SK-N-SH (cell line): ENCODE results near the gene UFC1. TPM values are rescaled to one million over a fixed set of nuclear protein-coding genes. Genes with fewer than 3 reads are reported as not detected.

ENCODE experiments used
- CTCF ChIA-PET: fragments of 300-600, 350-600 bp; formaldehyde crosslinking; extraction: SDS; loops from one replicate; lab custom pipeline; 2021; lab: Yijun Ruan, JAX
- POLR2A ChIA-PET: fragments of 350-600 bp; sonication (Branson Sonifier 250); formaldehyde crosslinking; extraction: SDS; loops from one replicate; lab custom pipeline; 2020; ENCODE audit warnings: antibody characterized with exemption, inconsistent platforms; lab: Yijun Ruan, JAX
- DNase-seq: peaks from one replicate; pipeline ENCODE4 v3.0.0; 2012
- H2AFZ ChIP-seq: fragments of 200-600 bp; sonication (generic); 2 replicates; pipeline ENCODE4 v1.8.1; 2016; ENCODE audit warnings: antibody characterized with exemption, mild to moderate bottlenecking, low read depth
- H3F3A ChIP-seq: fragments of 200-600 bp; sonication (generic); replicated peaks from 2 replicates; pipeline ENCODE3; 2016; ENCODE audit warnings: antibody characterized with exemption, mild to moderate bottlenecking; ENCODE audit not compliant: insufficient read depth
- H3K27ac ChIP-seq, 2 experiments: fragments of 200-500 bp in 1 of 2; fragments of 200-600 bp in 1 of 2; sonication (Bioruptor generic) in 1 of 2; sonication (generic), shearing (Covaris generic) in 1 of 2; 2 replicates each; pipeline versions ENCODE4 v1.5.1 to v1.6.1; 2014 to 2016; ENCODE audit warnings: low read depth in 2 of 2, inconsistent platforms in 1 of 2, low read length in 1 of 2, mild to moderate bottlenecking in 1 of 2, mixed read lengths in 1 of 2
- H3K27me3 ChIP-seq: fragments of 200-600 bp; sonication (generic), shearing (Covaris generic); 2 replicates; pipeline ENCODE4 v1.6.1; 2016; ENCODE audit warnings: mixed run types; ENCODE audit not compliant: insufficient read depth
- H3K36me3 ChIP-seq, 2 experiments: fragments of 200-500 bp in 1 of 2; fragments of 200-600 bp in 1 of 2; sonication (Bioruptor generic) in 1 of 2; sonication (generic) in 1 of 2; replicated peaks in 1 of 2; 2 replicates each; pipeline versions ENCODE3 to v1.5.1; 2014 to 2016; ENCODE audit warnings: low read length in 1 of 2, mild to moderate bottlenecking in 1 of 2; ENCODE audit not compliant: insufficient read depth in 2 of 2, control insufficient read depth in 1 of 2
- H3K4me1 ChIP-seq, 2 experiments: fragments of 200-500 bp in 1 of 2; fragments of 200-600 bp in 1 of 2; sonication (Bioruptor generic) in 1 of 2; sonication (generic), shearing (Covaris generic) in 1 of 2; 2 replicates each; pipeline versions ENCODE4 v1.5.1 to v1.6.1; 2014 to 2016; ENCODE audit warnings: low read depth in 1 of 2, low read length in 1 of 2, mixed run types in 1 of 2; ENCODE audit not compliant: insufficient read depth in 2 of 2, control insufficient read depth in 1 of 2
- H3K4me2 ChIP-seq: fragments of 200-600 bp; sonication (generic), shearing (Covaris generic); 2 replicates; pipeline ENCODE4 v1.6.1; 2017; ENCODE audit warnings: mixed run types
- H3K4me3 ChIP-seq, 2 experiments: fragments of 200-500 bp in 1 of 2; fragments of 200-600 bp in 1 of 2; sonication (Bioruptor generic) in 1 of 2; sonication (generic), shearing (Covaris generic) in 1 of 2; 2 replicates each; pipeline versions ENCODE4 v1.5.1 to v1.8.1; 2014 to 2016; ENCODE audit warnings: low read depth in 2 of 2, inconsistent platforms in 1 of 2, low read length in 1 of 2, mild to moderate bottlenecking in 1 of 2, mixed read lengths in 1 of 2, moderate library complexity in 1 of 2
- H3K79me2 ChIP-seq: fragments of 200-600 bp; sonication (generic); 2 replicates; pipeline ENCODE4 v1.8.1; 2017; ENCODE audit warnings: mild to moderate bottlenecking; ENCODE audit not compliant: insufficient read depth
- H3K9ac ChIP-seq: fragments of 200-600 bp; sonication (generic); 2 replicates; pipeline ENCODE4 v1.6.1; 2017; ENCODE audit warnings: mixed run types
- H3K9me2 ChIP-seq: fragments of 200-600 bp; sonication (generic); 2 replicates; pipeline ENCODE4 v1.6.1; 2017; ENCODE audit warnings: mixed run types
- H3K9me3 ChIP-seq: fragments of 200-600 bp; sonication (generic); 2 replicates; pipeline ENCODE4 v1.6.1; 2017; ENCODE audit warnings: mixed run types, mild to moderate bottlenecking, moderate library complexity
- H4K20me1 ChIP-seq: fragments of 200-600 bp; sonication (generic); 2 replicates; pipeline ENCODE4 v1.6.1; 2017; ENCODE audit warnings: mild to moderate bottlenecking, mixed run types; ENCODE audit not compliant: insufficient read depth
- CHD2 ChIP-seq: fragments of 150-350 bp; IDR thresholded peaks from 2 replicates; pipeline ENCODE4 v1.6.1; 2018; ENCODE audit warnings: low read length; ENCODE audit not compliant: partially characterized antibody
- CTCF ChIP-seq: fragments of 200-600 bp; sonication (generic); IDR thresholded peaks from 2 replicates; pipeline ENCODE4 v1.6.1; 2017; ENCODE audit warnings: antibody characterized with exemption, mild to moderate bottlenecking, moderate library complexity
- MAX ChIP-seq: IDR thresholded peaks from 2 replicates; pipeline ENCODE4 v1.4.0; 2012; ENCODE audit warnings: low read depth
- MEF2A ChIP-seq: IDR thresholded peaks from 2 replicates; pipeline ENCODE4 v1.4.0; 2012; ENCODE audit warnings: low read depth, borderline replicate concordance
- MXI1 ChIP-seq: IDR thresholded peaks from 2 replicates; pipeline ENCODE4 v1.6.1; 2012; ENCODE audit warnings: mild to moderate bottlenecking, low read depth, low read length, improper control_type of control experiment
- POLR2AphosphoS5 ChIP-seq: IDR thresholded peaks from 2 replicates; pipeline ENCODE4 v1.6.1; 2012; ENCODE audit warnings: low read depth, low read length
- RAD21 ChIP-seq: IDR thresholded peaks from 2 replicates; pipeline ENCODE4 v1.6.1; 2012; ENCODE audit warnings: mild to moderate bottlenecking, low read length
- SIN3A ChIP-seq: IDR thresholded peaks from 2 replicates; pipeline ENCODE4 v1.6.1; 2012; ENCODE audit warnings: low read depth, mild to moderate bottlenecking, low read length, moderate library complexity, borderline replicate concordance
- TAF1 ChIP-seq: IDR thresholded peaks from 2 replicates; pipeline ENCODE4 v1.6.1; 2012; ENCODE audit warnings: low read depth, mild to moderate bottlenecking, low read length, moderate library complexity, borderline replicate concordance
- USF1 ChIP-seq: IDR thresholded peaks from 2 replicates; pipeline ENCODE4 v1.4.0; 2012; ENCODE audit warnings: low read depth, borderline replicate concordance
- YY1 ChIP-seq: IDR thresholded peaks from 2 replicates; pipeline ENCODE4 v1.4.0; 2012; ENCODE audit warnings: low read depth, mild to moderate bottlenecking
- WGBS: methylation state at CpG from one replicate; pipeline ENCODE4 v1.1.6; 2017; ENCODE audit warnings: low lambda C conversion rate; 5-methylcytosine and 5-hydroxymethylcytosine counted together
- polyA plus RNA-seq, 3 experiments: library from polyadenylated mRNA; depleted of rRNA; stranded (reverse); fragments of >200 nt; gene quantifications; 2 replicates each; pipeline ENCODE4 v1.2.3, GENCODE V29; 2012
- TF ChIP-seq, protein P1 (sequence below): IDR thresholded peaks from 2 replicates; pipeline ENCODE4 v1.6.1; 2012; ENCODE audit warnings: mild to moderate bottlenecking, low read depth, low read length, moderate library complexity

The UFC1 gene
- polyA plus RNA-seq, 1 of the 3 experiments (the other 2 are of a cell fraction), result 150 TPM

DNA sequence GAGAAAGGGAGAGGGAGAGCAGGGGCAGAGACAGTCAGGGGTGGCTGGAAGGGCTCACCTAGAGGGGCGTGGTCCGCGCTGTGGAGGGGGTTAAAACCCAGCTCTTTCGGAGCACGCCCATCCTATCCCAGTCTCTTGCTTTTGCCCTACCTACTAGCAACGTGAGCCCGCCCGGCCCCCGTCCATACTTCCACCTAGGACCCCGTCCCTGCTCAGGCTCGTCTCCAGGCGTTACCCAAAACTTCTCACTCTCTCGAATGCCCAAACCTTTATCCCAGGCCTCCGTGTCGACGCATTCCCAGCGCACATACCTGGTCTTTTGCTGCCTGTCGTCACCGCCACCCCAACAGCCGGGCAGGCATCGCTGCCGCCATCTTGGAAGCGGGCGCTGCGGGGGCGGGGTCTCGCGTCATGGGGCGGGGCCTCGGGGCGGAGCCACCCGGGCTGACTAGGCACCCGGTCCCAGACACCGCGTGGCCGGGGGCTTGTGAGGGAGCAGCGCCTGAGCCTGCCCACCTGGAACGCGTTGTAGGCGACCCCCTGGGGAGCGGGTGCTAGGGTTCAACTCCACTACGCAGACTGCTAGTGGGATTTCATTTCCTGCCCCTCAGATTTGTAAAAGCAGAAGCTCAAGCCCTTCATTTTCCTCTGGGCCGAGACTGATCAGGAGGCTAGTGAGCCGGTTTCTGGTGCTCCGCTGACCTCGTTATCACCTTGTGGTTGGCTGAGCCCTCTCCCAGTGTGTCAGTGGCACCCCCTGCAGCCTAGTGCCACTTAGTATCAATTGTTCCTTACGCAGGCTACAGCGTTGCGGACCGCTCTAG is 23.5 kb downstream of the UFC1 start, which contains the start of gene B4GALT3:
Gene B4GALT3 (minus strand): TSS at position 396 of the 824 bp plus-strand sequence. CDS start 1,447 bp downstream, outside the sequence.
- DNase-seq, result peak; percentile 99
- peaks cover 0 to 18% of the 10 kb centered on the region in 2 experiments; a peak in 1 of 4 replicates for H3K4me1 ChIP-seq
- no peaks in the 10 kb centered on the region for H3K9me2 ChIP-seq

More for the DNA sequence above, 23.5 kb downstream of the UFC1 start, which contains the start of gene B4GALT3:
- Histone ChIP-seq H3K79me2 (peaks cover 17% of the 10 kb centered on the region), H3K36me3 (peaks cover 24 to 30% of the 10 kb centered on the region in 2 experiments), H3K4me2 (peak within 1 kb of the TSS; percentile 98), H4K20me1 (no peaks in the 10 kb centered on the region), H3K9ac (peak within 1 kb of the TSS; percentile 77), H3F3A (peaks cover 5% of the 10 kb centered on the region), H2AFZ (peak within 1 kb of the TSS; percentile 87), H3K27ac (peak within 1 kb of the TSS; percentile 44 to 77; a peak in 3 of 4 replicates), H3K9me3 (no peaks in the 10 kb centered on the region), H3K4me3 (peak within 1 kb of the TSS; percentile 73), H3K27me3 (no peaks in the 10 kb centered on the region)
- WGBS, result 15% methylated on average over 25 of the region's 50 CpGs
- ChIA-PET CTCF (interaction anchor here (1.0 to 4.1 kb wide), 5 partner anchors 12 to 48 kb away, joined by 3 to 29 read pairs (median 5); partner anchors contain the start of genes NDUFS2, PPOX and TOMM40L), POLR2A (interaction anchor here (1.4 kb wide), 1 partner anchor 11 kb away, joined by 11 read pairs; the partner anchor contains the start of gene PPOX)
- TF ChIP-seq SIN3A (0 out of 2 replicates have a peak, but pooled peaks have one; percentile 69), POLR2AphosphoS5 (peak; percentile 87), YY1 (peak; percentile 98), MAX (peak; percentile 92), CHD2 (peak; percentile 43), CTCF (no peak), MEF2A (no peak), RAD21 (peak; percentile 43), TAF1 (peak; percentile 91), USF1 (no peak), MXI1 (peak; percentile 91)
- TF ChIP-seq, protein P1, sequence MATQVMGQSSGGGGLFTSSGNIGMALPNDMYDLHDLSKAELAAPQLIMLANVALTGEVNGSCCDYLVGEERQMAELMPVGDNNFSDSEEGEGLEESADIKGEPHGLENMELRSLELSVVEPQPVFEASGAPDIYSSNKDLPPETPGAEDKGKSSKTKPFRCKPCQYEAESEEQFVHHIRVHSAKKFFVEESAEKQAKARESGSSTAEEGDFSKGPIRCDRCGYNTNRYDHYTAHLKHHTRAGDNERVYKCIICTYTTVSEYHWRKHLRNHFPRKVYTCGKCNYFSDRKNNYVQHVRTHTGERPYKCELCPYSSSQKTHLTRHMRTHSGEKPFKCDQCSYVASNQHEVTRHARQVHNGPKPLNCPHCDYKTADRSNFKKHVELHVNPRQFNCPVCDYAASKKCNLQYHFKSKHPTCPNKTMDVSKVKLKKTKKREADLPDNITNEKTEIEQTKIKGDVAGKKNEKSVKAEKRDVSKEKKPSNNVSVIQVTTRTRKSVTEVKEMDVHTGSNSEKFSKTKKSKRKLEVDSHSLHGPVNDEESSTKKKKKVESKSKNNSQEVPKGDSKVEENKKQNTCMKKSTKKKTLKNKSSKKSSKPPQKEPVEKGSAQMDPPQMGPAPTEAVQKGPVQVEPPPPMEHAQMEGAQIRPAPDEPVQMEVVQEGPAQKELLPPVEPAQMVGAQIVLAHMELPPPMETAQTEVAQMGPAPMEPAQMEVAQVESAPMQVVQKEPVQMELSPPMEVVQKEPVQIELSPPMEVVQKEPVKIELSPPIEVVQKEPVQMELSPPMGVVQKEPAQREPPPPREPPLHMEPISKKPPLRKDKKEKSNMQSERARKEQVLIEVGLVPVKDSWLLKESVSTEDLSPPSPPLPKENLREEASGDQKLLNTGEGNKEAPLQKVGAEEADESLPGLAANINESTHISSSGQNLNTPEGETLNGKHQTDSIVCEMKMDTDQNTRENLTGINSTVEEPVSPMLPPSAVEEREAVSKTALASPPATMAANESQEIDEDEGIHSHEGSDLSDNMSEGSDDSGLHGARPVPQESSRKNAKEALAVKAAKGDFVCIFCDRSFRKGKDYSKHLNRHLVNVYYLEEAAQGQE, result peak; percentile 40; the same call in 1 of the 2 replicates
